Motor neuron (in vitro differentiated cells): ENCODE data around the gene PER1. TPM values are rescaled to one million over a fixed set of nuclear protein-coding genes. Genes with fewer than 3 reads are reported as not detected.

Experiments used
- ATAC-seq, 8 experiments: fragments of 200-7000 bp; cut with Tn5 transposase; replicated peaks in 6 of 8; 2 replicates each; pipeline ENCODE4 v1.8.0; 2021; ENCODE audit warnings: mild to moderate bottlenecking in 8 of 8, moderate library complexity in 8 of 8
- H3K27ac ChIP-seq, 2 donors: fragments of 250-450 bp; sonication (Bioruptor Pico); 2 replicates each; pipeline ENCODE4 v1.9.0; 2021; ENCODE audit warnings: antibody characterized with exemption in 2 of 2, mild to moderate bottlenecking in 2 of 2, moderate library complexity in 1 of 2
- H3K4me1 ChIP-seq, 2 donors: fragments of 250-450 bp; sonication (Bioruptor Pico); replicated peaks in 1 of 2; 2 replicates each; pipeline ENCODE4 v1.6.1; 2021; ENCODE audit warnings: antibody characterized with exemption in 2 of 2, mild to moderate bottlenecking in 2 of 2, moderate library complexity in 1 of 2
- H3K4me3 ChIP-seq, 5 donors: fragments of 250-450 bp; sonication (Bioruptor Pico); 2 replicates each; pipeline ENCODE4 v1.9.0; 2021; ENCODE audit warnings: antibody characterized with exemption in 5 of 5, mild to moderate bottlenecking in 5 of 5, moderate library complexity in 4 of 5
- WGBS, 10 experiments: fragments of 450-650 bp; shearing (Covaris generic); methylation state at CpG; one replicate each; pipeline ENCODE4 v1.0.0; 2022; 5-methylcytosine and 5-hydroxymethylcytosine counted together
- in situ Hi-C, 9 experiments: fragments of 400-800 bp; cut with MboI; loops; one replicate each; pipeline ENCODE4 v1.15.0; 2021; ENCODE audit warnings: low sequenced_read_pairs in 9 of 9, low pct_unique_long_range_greater_than_20kb in 2 of 9; ENCODE audit not compliant: unreplicated experiment in 9 of 9
- total RNA-seq, 8 experiments: library from RNA; unstranded; fragments of 300-600 nt; gene quantifications; 2 replicates each; pipeline versions ENCODE4 v1.2.3 to v1.2.4, GENCODE V29; 2022

PER1 gene
- total RNA-seq, 8 experiments from 2014 or later: 12.2 to 51.5 (median 27.3) TPM

GRCh38 chr17:8147141-8147804 lies 4.9 kb downstream of the PER1 start:
- in situ Hi-C loops: no loop called here
- no peak overlapping the region for H3K27ac ChIP-seq
- H3K4me3 ChIP-seq: no peak overlapping the region
- peaks cover 6% of the 10 kb centered on the region in 2 donors for H3K4me1 ChIP-seq
- WGBS, 10 experiments: 80 to 100% (median 94%) methylated on average over 1 to 10 of the region's 26 CpGs; no CpG with 5 or more reads in 1 of the 10 experiments
- ATAC-seq: no peak

DNA sequence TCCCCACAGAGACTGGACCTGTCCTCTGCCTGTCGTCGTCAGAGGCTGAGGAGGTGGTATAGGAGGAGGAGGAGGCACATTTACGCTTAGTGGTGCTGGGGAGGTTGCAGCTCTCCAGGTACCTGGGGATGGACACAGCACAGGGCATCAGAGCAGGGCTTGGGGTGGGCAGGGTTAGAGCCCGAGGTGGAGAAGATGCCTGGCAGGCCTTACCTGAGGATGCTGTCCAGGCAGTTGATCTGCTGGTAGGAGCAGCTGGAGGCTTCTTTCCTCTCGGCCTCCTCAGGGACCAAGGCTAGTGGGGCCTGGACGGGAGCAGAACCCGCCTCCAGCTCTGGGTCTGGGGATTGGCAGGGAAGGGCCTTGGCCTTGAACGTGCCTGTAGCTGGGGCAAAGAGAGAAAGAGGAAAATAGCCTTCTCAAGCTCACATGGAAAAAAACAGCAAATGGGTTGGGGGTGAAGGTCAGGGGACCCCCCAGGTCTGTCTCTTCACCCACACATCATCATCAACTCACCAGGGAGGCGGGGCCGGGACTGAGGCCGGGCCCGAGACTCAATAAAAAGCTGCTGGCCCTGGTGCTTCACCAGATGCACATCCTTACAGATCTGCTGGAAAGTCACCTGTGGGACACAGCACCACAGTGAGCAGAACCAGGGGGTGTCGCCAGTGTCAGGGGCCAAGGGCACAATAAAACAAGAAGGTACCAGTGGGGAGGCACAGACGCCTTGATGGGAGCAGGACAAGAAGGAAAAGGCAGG lies 5.6 kb downstream of the PER1 start:
- H3K4me3 ChIP-seq: no peak overlapping the region
- peaks cover 6% of the 10 kb centered on the region in 2 donors for H3K4me1 ChIP-seq
- WGBS, 10 experiments: 60 to 100% (median 91%) methylated on average over 1 to 8 of the region's 14 CpGs; no CpG with 5 or more reads in 4 of the 10 experiments
- in situ Hi-C loops: no loop called here
- no peak for ATAC-seq
- no peak overlapping the region for H3K27ac ChIP-seq

DNA sequence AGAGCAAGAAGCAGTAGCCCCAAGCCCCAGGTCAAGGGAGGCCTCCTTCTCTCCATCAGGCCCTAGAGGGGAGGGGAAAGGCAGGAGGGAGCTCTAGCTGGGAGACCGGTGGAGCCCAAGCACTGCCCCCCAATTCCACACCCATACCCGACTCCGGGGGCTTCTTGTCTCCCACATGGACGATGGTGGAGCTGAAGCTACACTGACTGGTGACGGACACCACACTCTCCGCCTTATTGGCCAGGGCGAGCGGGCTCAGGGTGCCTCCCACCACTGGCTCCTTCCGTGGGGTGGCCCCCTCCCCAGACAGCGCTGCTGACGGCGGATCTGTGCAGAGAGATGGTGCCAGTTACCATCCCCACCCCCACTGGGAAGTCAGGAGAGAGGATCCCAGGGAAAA lies 6.4 kb downstream of the PER1 start:
- Histone ChIP-seq H3K4me3 (no peak overlapping the region), H3K4me1 (peaks cover 5% of the 10 kb centered on the region in 2 donors), H3K27ac (no peak overlapping the region)
- ATAC-seq: no peak
- in situ Hi-C loops: no loop called here
- WGBS, 10 experiments: 100% methylated on average over 2 of the region's 12 CpGs; no CpG with 5 or more reads in 9 of the 10 experiments

GRCh38 chr17:8144401-8145231 lies 7.6 kb downstream of the PER1 start:
- Histone ChIP-seq H3K27ac (no peak overlapping the region), H3K4me1 (peaks cover 1 to 2% of the 10 kb centered on the region in 2 donors), H3K4me3 (no peak overlapping the region)
- WGBS, 10 experiments: 80 to 100% (median 95%) methylated on average over 2 to 5 of the region's 15 CpGs; no CpG with 5 or more reads in 4 of the 10 experiments
- peak in 4 of 8 experiments; percentile 1 to 13 (median 10) for ATAC-seq
- in situ Hi-C loops: no loop called here

GRCh38 chr17:8143581-8144400 lies 8.4 kb downstream of the PER1 start:
- Histone ChIP-seq H3K27ac (no peak overlapping the region), H3K4me1 (peaks cover 3% of the 10 kb centered on the region in 2 donors), H3K4me3 (no peak overlapping the region)
- in situ Hi-C loops: no loop called here
- WGBS, 10 experiments: 94 to 100% (median 100%) methylated on average over 1 to 8 of the region's 22 CpGs; no CpG with 5 or more reads in 5 of the 10 experiments
- peak in 2 of 8 experiments; percentile 1 to 2 for ATAC-seq

GRCh38 chr17:8142887-8143580 lies 9.2 kb downstream of the PER1 start:
- WGBS, 10 experiments: 100% methylated on average over 1 to 2 of the region's 15 CpGs; no CpG with 5 or more reads in 8 of the 10 experiments
- no peak for ATAC-seq
- Histone ChIP-seq H3K4me1 (peaks cover 3% of the 10 kb centered on the region in 2 donors), H3K4me3 (no peak overlapping the region), H3K27ac (no peak overlapping the region)
- in situ Hi-C loops: no loop called here

DNA sequence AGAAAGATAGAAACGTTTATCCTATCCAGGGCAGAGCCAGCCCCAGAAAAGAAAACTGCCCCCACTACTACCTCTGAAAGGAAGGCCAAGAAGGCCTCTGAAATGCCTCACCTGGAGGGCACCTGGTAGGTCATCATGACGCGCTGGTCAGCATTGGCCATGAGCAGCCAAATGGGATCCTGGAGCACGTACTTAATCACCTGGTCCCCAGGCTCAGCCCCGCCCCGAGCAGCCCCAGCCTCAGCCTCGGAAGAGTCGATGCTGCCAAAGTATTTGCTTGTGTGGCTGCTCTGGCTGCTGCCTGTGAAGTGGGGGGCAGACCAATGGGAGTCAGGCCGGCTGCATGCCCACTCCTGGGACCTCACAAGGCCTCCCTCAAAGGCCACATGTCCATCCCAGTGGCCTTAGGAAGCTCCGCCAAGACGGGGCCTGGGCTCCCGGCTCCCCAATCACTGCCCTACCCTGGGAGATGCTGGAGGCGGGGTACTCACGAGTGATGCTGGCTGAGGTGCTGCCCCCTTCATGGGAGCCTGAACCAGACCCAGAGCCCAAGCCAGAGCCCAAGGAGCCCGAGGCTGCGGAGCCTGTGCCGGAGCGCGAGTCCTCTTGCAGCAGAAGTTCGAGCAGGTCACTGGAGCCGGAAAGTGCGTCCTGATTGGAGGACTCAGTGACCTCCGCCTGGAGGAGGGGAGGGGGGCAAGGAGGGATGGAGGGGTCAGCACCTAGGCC lies 9.9 kb downstream of the PER1 start:
- no peak overlapping the region for H3K27ac ChIP-seq
- H3K4me1 ChIP-seq: peaks cover 3 to 8% of the 10 kb centered on the region in 2 donors
- no peak overlapping the region for H3K4me3 ChIP-seq
- WGBS, 10 experiments: 29 to 90% (median 73%) methylated on average over 1 to 3 of the region's 23 CpGs; no CpG with 5 or more reads in 6 of the 10 experiments
- in situ Hi-C loops: no loop called here
- no peak for ATAC-seq

GRCh38 chr17:8141741-8142140 lies 10.5 kb downstream of the PER1 start:
- WGBS, 10 experiments: 63 to 95% (median 85%) methylated on average over 1 to 9 of the region's 11 CpGs; no CpG with 5 or more reads in 1 of the 10 experiments

GRCh38 chr17:8141045-8141444 lies 11.2 kb downstream of the PER1 start:
- in situ Hi-C loops: no loop called here
- WGBS, 10 experiments: 83 to 100% (median 100%) methylated on average over 1 to 2 of the region's 7 CpGs; no CpG with 5 or more reads in 7 of the 10 experiments

More at GRCh38 chr17:8141741-8142140, 10.5 kb downstream of the PER1 start:
- H3K4me1 ChIP-seq: peaks cover 3 to 8% of the 10 kb centered on the region in 2 donors
- no peak for ATAC-seq
- no peak overlapping the region for H3K27ac ChIP-seq
- in situ Hi-C loops: no loop called here
- H3K4me3 ChIP-seq: no peak overlapping the region

DNA sequence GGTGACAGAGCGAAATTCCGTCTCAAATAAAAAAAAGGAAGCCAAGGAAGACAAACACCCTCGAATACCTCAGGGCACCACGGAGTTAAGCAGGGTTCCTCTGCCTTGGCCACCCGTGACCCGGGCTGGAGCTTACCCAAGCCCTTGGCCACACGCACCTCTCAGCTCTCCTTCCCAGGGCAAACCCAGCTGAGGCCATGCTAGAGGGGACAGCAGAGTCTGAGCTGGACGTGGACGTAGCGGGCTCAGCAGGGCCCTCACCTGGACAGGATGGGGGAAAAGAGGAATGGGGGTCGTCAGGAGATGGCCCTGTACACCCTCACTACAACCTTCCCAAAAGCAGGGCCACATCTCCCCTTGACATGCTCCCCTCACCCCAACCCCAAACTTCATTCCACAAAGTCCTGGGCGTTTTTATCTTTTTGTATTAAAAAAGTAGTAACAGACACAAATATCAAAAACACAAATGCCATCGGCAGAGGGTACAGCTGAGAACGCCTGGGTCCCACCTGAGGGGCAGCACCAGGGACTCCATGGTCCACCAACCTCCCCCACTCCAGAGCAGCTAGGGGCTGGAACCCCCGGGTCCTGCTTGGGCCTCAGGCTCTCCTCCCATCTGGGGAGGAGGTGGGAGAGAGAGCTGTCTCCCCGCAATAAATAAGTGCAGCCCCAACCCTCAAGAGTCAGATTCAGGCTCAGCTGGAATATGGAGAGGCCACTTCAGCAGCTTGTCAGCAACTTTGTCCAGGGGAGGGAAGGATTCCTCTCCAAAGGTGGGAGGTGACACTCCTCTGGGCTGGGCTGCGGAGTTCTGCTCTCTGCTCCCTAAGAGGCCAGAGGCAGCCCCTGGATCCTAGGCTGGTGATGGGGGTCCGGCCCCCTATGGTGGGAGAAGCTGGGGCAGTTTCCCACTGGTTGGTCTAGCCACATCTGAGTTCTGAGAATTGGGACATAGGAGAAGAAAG lies 11.9 kb downstream of the PER1 start:
- WGBS, 10 experiments: 70 to 100% (median 84%) methylated on average over 1 to 12 of the region's 18 CpGs; no CpG with 5 or more reads in 2 of the 10 experiments
- H3K4me1 ChIP-seq: peaks cover 3 to 8% of the 10 kb centered on the region in 2 donors
- in situ Hi-C loops: no loop called here
- H3K27ac ChIP-seq: peak overlapping the region in 1 of 2 donors; percentile 90
- ATAC-seq: no peak
- no peak overlapping the region for H3K4me3 ChIP-seq

More at GRCh38 chr17:8141045-8141444, 11.2 kb downstream of the PER1 start:
- no peak for ATAC-seq
- H3K4me1 ChIP-seq: peaks cover 3 to 8% of the 10 kb centered on the region in 2 donors
- H3K4me3 ChIP-seq: no peak overlapping the region
- H3K27ac ChIP-seq: no peak overlapping the region
